IMR-90 (cell line): ENCODE data around the gene ATXN3. TPM values are rescaled to one million over a fixed set of nuclear protein-coding genes. Genes with fewer than 3 reads are reported as not detected.

ENCODE experiments used
- ATAC-seq: fragments of 200-7000 bp; cut with Tn5 transposase; 2 replicates; pipeline ENCODE4 v1.9.1; 2020; ENCODE audit warnings: low read depth, mild to moderate bottlenecking, moderate library complexity
- BruUV-seq: library from RNA; stranded (reverse); fragments of 400-500 nt; replicated peaks from 2 replicates; lab custom pipeline; 2021; lab: Mats Ljungman, UMichigan
- CTCF ChIA-PET: fragments of 300-600 bp; formaldehyde crosslinking; extraction: SDS; loops from one replicate; lab custom pipeline; 2021; ENCODE audit warnings: antibody characterized with exemption; lab: Yijun Ruan, JAX
- POLR2A ChIA-PET: fragments of 300-600 bp; sonication (Branson Sonifier 250); formaldehyde crosslinking; loops from one replicate; lab custom pipeline; 2022; ENCODE audit warnings: antibody characterized with exemption; ENCODE audit not compliant: unreplicated experiment; lab: Charles Lee
- DNase-seq: peaks from one replicate; pipeline ENCODE4 v3.0.0; 2013
- H2AFZ ChIP-seq: replicated peaks from 2 replicates; pipeline ENCODE3; 2013; ENCODE audit warnings: low read length, mild to moderate bottlenecking; ENCODE audit not compliant: poor library complexity
- H2AK5ac ChIP-seq: 2 replicates; pipeline ENCODE4 v1.6.1; 2013; ENCODE audit warnings: low read depth, low read length, inconsistent platforms
- H2AK9ac ChIP-seq: replicated peaks from 2 replicates; pipeline ENCODE3; 2013; ENCODE audit warnings: mild to moderate bottlenecking, low read depth, low read length, moderate library complexity; ENCODE audit not compliant: poor library complexity
- H2BK120ac ChIP-seq: 2 replicates; pipeline ENCODE4 v1.6.1; 2013; ENCODE audit warnings: low read depth, low read length, inconsistent platforms
- H2BK15ac ChIP-seq: 3 replicates; pipeline ENCODE4 v1.6.1; 2013; ENCODE audit warnings: low read depth, low read length, inconsistent platforms
- H2BK20ac ChIP-seq: 2 replicates; pipeline ENCODE4 v1.6.1; 2013; ENCODE audit warnings: low read depth, mild to moderate bottlenecking, inconsistent platforms, low read length, moderate library complexity
- H2BK5ac ChIP-seq: 2 replicates; pipeline ENCODE4 v1.6.1; 2013; ENCODE audit warnings: mild to moderate bottlenecking, low read depth, low read length, inconsistent platforms; ENCODE audit not compliant: poor library complexity, severe bottlenecking
- H3K14ac ChIP-seq: replicated peaks from 2 replicates; pipeline ENCODE4 v1.6.1; 2013; ENCODE audit warnings: low read depth, low read length, inconsistent platforms
- H3K18ac ChIP-seq: 2 replicates; pipeline ENCODE4 v1.6.1; 2013; ENCODE audit warnings: low read depth, low read length, control low read depth
- H3K23ac ChIP-seq: 2 replicates; pipeline ENCODE4 v1.6.1; 2013; ENCODE audit warnings: low read depth, low read length, inconsistent platforms
- H3K27ac ChIP-seq: 2 replicates; pipeline ENCODE4 v1.5.1; 2013; ENCODE audit warnings: mild to moderate bottlenecking, control low read depth, low read length; ENCODE audit not compliant: insufficient read depth
- H3K27me3 ChIP-seq: 2 replicates; pipeline ENCODE4 v1.6.1; 2013; ENCODE audit warnings: low read length; ENCODE audit not compliant: control insufficient read depth, insufficient read depth
- H3K36me3 ChIP-seq: 2 replicates; pipeline ENCODE4 v1.6.1; 2013; ENCODE audit warnings: low read length, mixed read lengths; ENCODE audit not compliant: control insufficient read depth, insufficient read depth
- H3K4ac ChIP-seq: 2 replicates; pipeline ENCODE4 v1.6.1; 2013; ENCODE audit warnings: low read depth, low read length, inconsistent platforms
- H3K4me1 ChIP-seq: 2 replicates; pipeline ENCODE4 v1.6.1; 2013; ENCODE audit warnings: low read length, mixed read lengths; ENCODE audit not compliant: control insufficient read depth, insufficient read depth
- H3K4me2 ChIP-seq: 2 replicates; pipeline ENCODE4 v1.6.1; 2013; ENCODE audit warnings: low read depth, mild to moderate bottlenecking, control low read depth, low read length, moderate library complexity
- H3K4me3 ChIP-seq: 2 replicates; pipeline ENCODE4 v1.5.1; 2013; ENCODE audit warnings: low read depth, mild to moderate bottlenecking, control low read depth, low read length, moderate library complexity; ENCODE audit not compliant: insufficient read depth
- H3K56ac ChIP-seq: 2 replicates; pipeline ENCODE4 v1.6.1; 2013; ENCODE audit warnings: low read length, inconsistent platforms; ENCODE audit not compliant: insufficient read depth; ENCODE audit errors: extremely low read depth
- H3K79me1 ChIP-seq, 2 experiments: 2 replicates each; pipeline ENCODE4 v1.6.1; 2013; ENCODE audit warnings: low read length in 2 of 2, inconsistent platforms in 1 of 2, low read depth in 1 of 2
- H3K9ac ChIP-seq: 2 replicates; pipeline ENCODE4 v1.6.1; 2013; ENCODE audit warnings: low read depth, low read length, control low read depth
- H3K9me1 ChIP-seq: 2 replicates; pipeline ENCODE4 v1.6.1; 2013; ENCODE audit warnings: low read length, inconsistent platforms; ENCODE audit not compliant: insufficient read depth
- H3K9me3 ChIP-seq: 2 replicates; pipeline ENCODE4 v1.6.1; 2013; ENCODE audit warnings: low read length; ENCODE audit not compliant: control insufficient read depth, insufficient read depth
- H4K20me1 ChIP-seq: 2 replicates; pipeline ENCODE4 v1.6.1; 2013; ENCODE audit warnings: low read length, inconsistent platforms; ENCODE audit not compliant: insufficient read depth
- H4K5ac ChIP-seq: 2 replicates; pipeline ENCODE4 v1.6.1; 2013; ENCODE audit warnings: mild to moderate bottlenecking, low read depth, low read length, control low read depth
- H4K8ac ChIP-seq, 2 experiments: 2 replicates each; pipeline ENCODE4 v1.6.1; 2013; ENCODE audit warnings: low read depth in 2 of 2, low read length in 2 of 2, control low read depth in 1 of 2, inconsistent platforms in 1 of 2
- H4K91ac ChIP-seq: 2 replicates; pipeline ENCODE4 v1.6.1; 2013; ENCODE audit warnings: low read depth, low read length, inconsistent platforms; ENCODE audit not compliant: insufficient read depth
- CEBPB ChIP-seq: IDR thresholded peaks from 2 replicates; pipeline ENCODE4 v1.6.1; 2012; ENCODE audit warnings: low read depth, low read length, improper control_type of control experiment
- RCOR1 ChIP-seq: IDR thresholded peaks from 2 replicates; pipeline ENCODE4 v1.6.1; 2012; ENCODE audit warnings: mild to moderate bottlenecking, low read length, improper control_type of control experiment; ENCODE audit not compliant: insufficient replicate concordance
- dilution Hi-C: fragments of 300-500 bp; cut with HindIII; formaldehyde crosslinking; loops from one replicate; pipeline ENCODE4 v1.14.3; 2018; ENCODE audit warnings: low sequenced_read_pairs; ENCODE audit not compliant: unreplicated experiment
- in situ Hi-C: fragments of 300-500 bp; cut with MboI; formaldehyde crosslinking; loops from 3 replicates; pipeline ENCODE4 v1.14.3; 2019; ENCODE audit warnings: low sequenced_read_pairs, inconsistent platforms, mixed read lengths
- intact Hi-C: fragments of 100-400 bp; cut with micrococcal nuclease; formaldehyde crosslinking; loops from 2 replicates; pipeline ENCODE4 v1.10.0; 2022
- polyA plus RNA-seq, 3 experiments: library from polyadenylated mRNA; depleted of rRNA; stranded (reverse); fragments of >200 nt; gene quantifications; 2 replicates each; pipeline ENCODE4 v1.2.3, GENCODE V29; 2012; ENCODE audit warnings: low replicate concordance in 1 of 3
- total RNA-seq: library from RNA; depleted of rRNA; stranded (reverse); fragments of >200 nt; gene quantifications from 2 replicates; pipeline ENCODE4 v1.2.3, GENCODE V29; 2012

The ATXN3 gene
- total and polyA plus RNA-seq, 2 of the 4 experiments (the other 2 are of a cell fraction) = 9.0 to 13.9 TPM

DNA sequence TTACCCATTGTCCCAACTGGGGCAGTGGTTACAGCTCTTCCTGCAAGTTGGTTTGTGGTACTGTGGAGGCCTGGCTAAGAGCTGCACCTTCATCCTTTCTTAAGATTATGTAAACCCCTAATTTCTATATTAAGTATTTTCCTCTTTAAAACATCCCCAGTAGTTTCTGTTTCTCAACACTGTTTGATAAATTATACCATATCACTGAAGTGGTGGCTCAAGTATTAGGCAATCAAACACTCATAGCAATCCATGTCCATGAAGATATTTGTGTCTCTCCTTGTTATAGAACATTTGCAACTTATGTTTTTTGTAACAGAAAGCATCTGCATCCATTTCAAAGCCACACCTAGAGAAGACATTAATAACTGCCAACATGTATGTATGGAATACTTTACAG, 31.8 kb downstream of the ATXN3 start:
- H3K9ac ChIP-seq = no peak overlapping the region
- H3K9me3 ChIP-seq = no peaks in the 10 kb centered on the region
- TF ChIP-seq CEBPB (peak; percentile 47; the same call in 1 of the 2 replicates), RCOR1 (no peak)
- H3K36me3 ChIP-seq = peaks cover 19% of the 10 kb centered on the region
- no peak overlapping the region for H3K56ac ChIP-seq
- H3K27ac ChIP-seq = no peak overlapping the region
- no peak overlapping the region for H3K4me3 ChIP-seq
- peaks cover 3% of the 10 kb centered on the region; the same call in 1 of the 2 replicates for H3K4me1 ChIP-seq
- H2BK15ac ChIP-seq = no peak overlapping the region
- H4K20me1 ChIP-seq = no peaks in the 10 kb centered on the region
- no peaks in the 10 kb centered on the region; a peak in 1 of 4 replicates for H3K79me1 ChIP-seq
- no peak overlapping the region for H2BK120ac ChIP-seq
- BruUV-seq = no TSS peak
- H3K4ac ChIP-seq = no peak overlapping the region
- H2AK9ac ChIP-seq = no peak overlapping the region
- ChIA-PET POLR2A (no interaction called here), CTCF (no interaction called here)
- no peak overlapping the region for H3K23ac ChIP-seq
- H2BK5ac ChIP-seq = no peak overlapping the region
- H4K8ac ChIP-seq = no peak overlapping the region
- H4K5ac ChIP-seq = no peak overlapping the region
- DNase-seq (peak; percentile 7), ATAC-seq (no peak)
- intact Hi-C loops = no loop called here
- dilution Hi-C loops = no loop called here
- no peaks in the 10 kb centered on the region for H3K9me1 ChIP-seq
- no peak overlapping the region for H2AK5ac ChIP-seq
- no peak overlapping the region for H2AFZ ChIP-seq
- H3K18ac ChIP-seq = no peak overlapping the region
- no peak overlapping the region for H2BK20ac ChIP-seq
- no peak overlapping the region for H3K14ac ChIP-seq
- in situ Hi-C loops = no loop called here
- H3K4me2 ChIP-seq = no peak overlapping the region
- no peaks in the 10 kb centered on the region for H3K27me3 ChIP-seq
- no peak overlapping the region for H4K91ac ChIP-seq
